ENCODE results near the gene AGTRAP. TPM values are rescaled to one million over a fixed set of nuclear protein-coding genes. Genes with fewer than 3 reads are reported as not detected.
A peak's percentile ranks its signal among the peaks of the same experiment; 100 is the strongest.

The AGTRAP gene
- total and polyA plus RNA-seq, 2 of the 8 experiments (the other 6 are each of a cell fraction or from before 2014, with no cell fraction given) = 69.7 to 192 TPM

- no peak for TF ChIP-seq JUND (IDR thresholded peaks at IDR 0.05; ENCODE audit: low read length)
- peak in 1 of 3 experiments; percentile 2; a peak in 1 of 4 replicates for TF ChIP-seq CTCF (IDR thresholded peaks at IDR 0.05; ENCODE audit: control extremely low read depth in 1 of 3, insufficient read depth in 1 of 3, low read depth in 1 of 3, low read length in 3 of 3)
- no peak; the same call in 1 of the 2 replicates for TF ChIP-seq CHD1 (IDR thresholded peaks at IDR 0.05; ENCODE audit: low read depth, low read length)
- TF ChIP-seq SUZ12 (IDR thresholded peaks at IDR 0.05; ENCODE audit: low read length) = no peak
- TF ChIP-seq SP2 (IDR thresholded peaks at IDR 0.05; ENCODE audit: low read length) = no peak
- TF ChIP-seq KDM5A (IDR thresholded peaks at IDR 0.05; ENCODE audit: low read length) = no peak
- TF ChIP-seq JUN (IDR thresholded peaks at IDR 0.05; ENCODE audit: low read depth, low read length) = 0 out of 2 replicates have a peak, but pooled peaks have one; percentile 23
- no peak for TF ChIP-seq TEAD4 (IDR thresholded peaks at IDR 0.05; ENCODE audit: low read depth, low read length)
- TF ChIP-seq CHD2 (IDR thresholded peaks at IDR 0.05; ENCODE audit: low read length) = no peak
- no peak; the same call in 1 of the 2 replicates for TF ChIP-seq ATF2 (IDR thresholded peaks at IDR 0.05; ENCODE audit: low read length)
- TF ChIP-seq HDAC2 (IDR thresholded peaks at IDR 0.05; ENCODE audit: borderline replicate concordance in 1 of 2, low read depth in 2 of 2, low read length in 2 of 2) = 0 out of 4 replicates have a peak, but pooled peaks of 1 of the 2 experiments have one; percentile 74
- TF ChIP-seq KDM1A (IDR thresholded peaks at IDR 0.05; ENCODE audit: borderline replicate concordance, low read length) = no peak
- TF ChIP-seq, protein P1, sequence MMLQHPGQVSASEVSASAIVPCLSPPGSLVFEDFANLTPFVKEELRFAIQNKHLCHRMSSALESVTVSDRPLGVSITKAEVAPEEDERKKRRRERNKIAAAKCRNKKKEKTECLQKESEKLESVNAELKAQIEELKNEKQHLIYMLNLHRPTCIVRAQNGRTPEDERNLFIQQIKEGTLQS (IDR thresholded peaks at IDR 0.05; ENCODE audit: insufficient read depth, low read depth, low read length) = no peak
- no peak for TF ChIP-seq CBX8 (IDR thresholded peaks at IDR 0.05; ENCODE audit: borderline replicate concordance, low read depth, low read length)
- no peak for TF ChIP-seq HDAC6 (IDR thresholded peaks at IDR 0.05; ENCODE audit: low read depth, low read length)
- no peak for TF ChIP-seq RFX5 (IDR thresholded peaks at IDR 0.05; ENCODE audit: borderline replicate concordance, low read depth, low read length)
- peak; percentile 57 to 65; a peak in 2 of 3 replicates for TF ChIP-seq POLR2A (IDR thresholded peaks at IDR 0.05; ENCODE audit: control extremely low read depth in 1 of 2, low read depth in 2 of 2, low read length in 2 of 2)
- TF ChIP-seq SIRT6 (IDR thresholded peaks at IDR 0.05; ENCODE audit: low read length) = no peak
- TF ChIP-seq POLR2AphosphoS5 (IDR thresholded peaks at IDR 0.05; ENCODE audit: low read depth, low read length) = peak; percentile 71
Observed at GRCh38 chr1:11690397-11691301, 45.3 kb upstream of the AGTRAP start (continued).

All from H1 (cell line).